Sigmoid colon (tissue), 7 donors: ENCODE results near the gene PPP2R2B. TPM values are rescaled to one million over a fixed set of nuclear protein-coding genes. Genes with fewer than 3 reads are reported as not detected.

Experiments
- DNase-seq: peaks from one replicate; pipeline ENCODE4 v3.0.0-alpha.2; 2019
- H3K27ac ChIP-seq, 4 donors: fragments of 200-600 bp; sonication (generic); one replicate each; pipeline ENCODE4 v1.5.1; 2016 to 2019; ENCODE audit warnings: mild to moderate bottlenecking in 1 of 4
- H3K27me3 ChIP-seq, 3 donors: fragments of 200-600 bp; sonication (generic); one replicate each; pipeline ENCODE4 v1.5.1; 2019; ENCODE audit warnings: mild to moderate bottlenecking in 1 of 3
- H3K36me3 ChIP-seq, 4 donors: fragments of 200-600 bp; sonication (generic); one replicate each; pipeline ENCODE4 v1.5.1; 2016 to 2019
- H3K4me1 ChIP-seq, 4 donors: fragments of 200-600 bp; sonication (generic); one replicate each; pipeline ENCODE4 v1.5.1; 2017 to 2019
- H3K4me3 ChIP-seq, 4 donors: fragments of 200-600 bp; sonication (generic); one replicate each; pipeline ENCODE4 v1.5.1; 2017 to 2019; ENCODE audit warnings: mild to moderate bottlenecking in 2 of 4, moderate library complexity in 1 of 4
- H3K9me3 ChIP-seq, 4 donors: fragments of 200-600 bp in 3 of 4; sonication (generic) in 3 of 4; one replicate each; pipeline versions ENCODE4 v1.5.1 to v1.6.1; 2013 to 2019
- CTCF ChIP-seq, 4 experiments: fragments of 450-650 bp in 3 of 4; fragments of 200-600 bp in 1 of 4; IDR thresholded peaks; one replicate each; pipeline ENCODE4 v1.5.1; 2016 to 2019; ENCODE audit warnings: antibody characterized with exemption in 4 of 4, mild to moderate bottlenecking in 3 of 4, moderate library complexity in 2 of 4
- EP300 ChIP-seq, 4 donors: sonication (generic); formaldehyde crosslinking; IDR thresholded peaks; one replicate each; pipeline ENCODE4 v1.6.1; 2017; ENCODE audit warnings: antibody characterized with exemption in 4 of 4
- POLR2A ChIP-seq, 2 donors: fragments of 450-650 bp; IDR thresholded peaks; one replicate each; pipeline ENCODE4 v1.6.1; 2016; ENCODE audit warnings: antibody characterized with exemption in 2 of 2, mild to moderate bottlenecking in 2 of 2, moderate library complexity in 2 of 2
- POLR2AphosphoS5 ChIP-seq, 4 donors: sonication (generic); formaldehyde crosslinking; IDR thresholded peaks; one replicate each; pipeline ENCODE4 v1.6.1; 2017; ENCODE audit warnings: antibody characterized with exemption in 4 of 4
- WGBS, 2 donors: extraction: QIAGEN DNeasy Blood & Tissue Kit; methylation state at CpG; one replicate each; pipeline ENCODE4 v1.1.7; 2013; 5-methylcytosine and 5-hydroxymethylcytosine counted together
- intact Hi-C: fragments of 100-400 bp; cut with DNase I; formaldehyde crosslinking; loops from one replicate; pipeline ENCODE4 v1.15.1; 2023
- polyA plus RNA-seq, 3 donors: library from polyadenylated mRNA; stranded (reverse); fragments of 200-250 nt; gene quantifications; one replicate each; pipeline ENCODE4 v1.2.3, GENCODE V29; 2013
- small RNA-seq, 3 donors: library from RNA; depleted of rRNA; stranded (forward); fragments of <200 nt; gene quantifications; one replicate each; pipeline ENCODE3, GENCODE V24; 2016
- total RNA-seq, 4 donors: library from RNA; depleted of rRNA; stranded (reverse); fragments of >200 nt; gene quantifications; one replicate each; pipeline ENCODE4 v1.1.0, GENCODE V29; 2016
- donor health status: healthy with polysubstance abuse.
- donor health status: Bipolar disorder and iron deficiency.
- donor health status: healthy.

PPP2R2B gene
- total and polyA plus RNA-seq, 7 donors = 0.60 to 19.6 (median 7.4) TPM; not detected in 1

DNA sequence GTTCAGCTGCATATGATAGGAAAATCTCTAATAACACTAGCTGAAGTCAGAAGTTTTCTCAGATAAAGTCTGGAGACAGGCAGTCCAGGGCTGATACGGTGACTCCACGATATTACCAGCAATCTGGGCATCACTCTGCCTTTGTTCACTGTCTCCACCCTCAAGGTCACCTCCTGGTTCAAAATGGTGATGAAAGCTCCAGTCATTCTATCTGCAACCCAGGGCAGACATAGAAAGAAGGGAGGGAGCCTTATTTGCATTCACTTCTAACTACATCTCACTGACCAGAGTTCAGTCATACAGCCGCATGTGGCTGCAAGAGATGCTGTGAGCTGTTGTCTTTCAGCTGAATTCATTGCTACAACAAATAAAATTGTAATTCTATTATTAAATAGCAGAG is 340.1 kb downstream of the PPP2R2B start:
- DNase-seq = no peak
- Histone ChIP-seq H3K4me1 (no peaks in the 10 kb centered on the region), H3K27ac (no peak overlapping the region), H3K4me3 (no peak overlapping the region), H3K36me3 (no peaks in the 10 kb centered on the region), H3K9me3 (no peaks in the 10 kb centered on the region), H3K27me3 (no peaks in the 10 kb centered on the region)
- intact Hi-C loops = no loop called here
- TF ChIP-seq CTCF (IDR thresholded peaks at IDR 0.05) (no peak), POLR2A (IDR thresholded peaks at IDR 0.05) (no peak), POLR2AphosphoS5 (IDR thresholded peaks at IDR 0.05) (no peak), EP300 (IDR thresholded peaks at IDR 0.05) (no peak)
- 88 to 91% methylated on average over 3 of the region's 3 CpGs for WGBS, 2 donors

DNA sequence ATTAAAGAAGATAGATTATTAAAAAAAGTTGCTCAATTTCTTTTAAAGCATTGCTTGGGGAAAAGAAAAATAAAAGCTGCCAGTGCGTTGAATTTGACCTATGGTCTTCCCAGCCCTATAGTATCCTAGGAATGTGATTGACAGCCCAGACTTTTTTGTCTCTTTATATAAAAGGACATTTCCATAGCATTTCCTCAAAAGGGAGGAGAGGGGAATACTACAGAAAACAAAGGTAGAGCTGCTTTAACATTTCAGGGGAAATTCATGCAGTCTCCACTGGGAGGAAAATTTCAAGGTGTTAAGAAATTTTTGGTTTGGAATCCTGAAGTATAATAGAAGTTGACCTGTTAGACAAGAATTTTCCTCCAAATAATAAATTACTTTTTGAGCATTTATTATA is 344.7 kb downstream of the PPP2R2B start:
- intact Hi-C loops = loop anchor here (1.0 kb wide), 1 partner anchor 654 kb away; no protein-coding TSS in a partner anchor
- no peak overlapping the region for H3K4me3 ChIP-seq
- H3K9me3 ChIP-seq = no peaks in the 10 kb centered on the region
- H3K27me3 ChIP-seq = no peaks in the 10 kb centered on the region
- TF ChIP-seq EP300 (IDR thresholded peaks at IDR 0.05) (no peak), POLR2A (IDR thresholded peaks at IDR 0.05) (no peak), POLR2AphosphoS5 (IDR thresholded peaks at IDR 0.05) (no peak), CTCF (IDR thresholded peaks at IDR 0.05) (no peak)
- no peak overlapping the region for H3K27ac ChIP-seq
- no peaks in the 10 kb centered on the region for H3K36me3 ChIP-seq
- no peak for DNase-seq
- no peaks in the 10 kb centered on the region for H3K4me1 ChIP-seq
- 0% methylated on average over 1 of the region's 1 CpG for WGBS, 2 donors

- Histone ChIP-seq H3K27ac (no peak overlapping the region), H3K27me3 (no peaks in the 10 kb centered on the region), H3K36me3 (no peaks in the 10 kb centered on the region), H3K9me3 (no peaks in the 10 kb centered on the region), H3K4me3 (no peak overlapping the region), H3K4me1 (no peaks in the 10 kb centered on the region)
- 40 to 43% methylated on average over 7 of the region's 7 CpGs for WGBS, 2 donors
- no peak for TF ChIP-seq POLR2AphosphoS5 (IDR thresholded peaks at IDR 0.05)
- peak; percentile 24 to 75 (median 64) for TF ChIP-seq CTCF (IDR thresholded peaks at IDR 0.05)
- no peak for DNase-seq
- intact Hi-C loops = loop anchor here (1.0 kb wide), 1 partner anchor 655 kb away; no protein-coding TSS in a partner anchor
Observed at GRCh38 chr5:146533260-146533857, 345.2 kb downstream of the PPP2R2B start.

Small RNA genes lying within 50 kb of the gene (small RNA-seq; reads per million reads assigned to genes)
- 0 to 0.06 (median 0) reads per million in 3 donors for gene RN7SL791P
